ENCODE results near the gene USP31. TPM values are rescaled to one million over a fixed set of nuclear protein-coding genes. Genes with fewer than 3 reads are reported as not detected.

USP31 gene
- total and polyA plus RNA-seq, 2 of the 13 experiments (the other 11 are each of a cell fraction or from before 2014, with no cell fraction given) = 22.5 to 23.3 TPM

GRCh38 chr16:23149267-23149992 lies at the start of gene USP31 (continued):
- TF ChIP-seq MNT (IDR thresholded peaks at IDR 0.05) (no peak), ZNF558 (CRISPR knock-in tag; IDR thresholded peaks at IDR 0.05; ENCODE audit: borderline replicate concordance) (peak; percentile 63; the same call in 1 of the 2 replicates), RFX3 (CRISPR knock-in tag; IDR thresholded peaks at IDR 0.05) (0 out of 2 replicates have a peak, but pooled peaks have one; percentile 8), MED1 (CRISPR knock-in tag; IDR thresholded peaks at IDR 0.05) (peak; percentile 64), ZKSCAN1 (IDR thresholded peaks at IDR 0.05; ENCODE audit: low read length) (peak; percentile 52; the same call in 1 of the 2 replicates), DZIP1 (CRISPR knock-in tag; IDR thresholded peaks at IDR 0.05) (peak; percentile 31), TFE3 (CRISPR knock-in tag; IDR thresholded peaks at IDR 0.05) (peak; percentile 95), PRMT3 (CRISPR knock-in tag; IDR thresholded peaks at IDR 0.05; ENCODE audit: borderline replicate concordance, low read depth) (no peak; the same call in 1 of the 2 replicates), ZNF496 (CRISPR knock-in tag; IDR thresholded peaks at IDR 0.05; ENCODE audit: insufficient replicate concordance) (no peak), ZSCAN25 (CRISPR knock-in tag; IDR thresholded peaks at IDR 0.05) (peak; percentile 73; the same call in 1 of the 2 replicates), MAFK (conservative IDR thresholded peaks at IDR 0.05 in 1 of 2, IDR thresholded peaks at IDR 0.05 in 1 of 2; ENCODE audit: low read length in 2 of 2) (no peak), ZNF382 (CRISPR knock-in tag; IDR thresholded peaks at IDR 0.05; ENCODE audit: borderline replicate concordance) (no peak), SNAPC4 (CRISPR knock-in tag; IDR thresholded peaks at IDR 0.05) (peak; percentile 22; the same call in 1 of the 2 replicates)

Data from HepG2 (cell line).